HG02852 (cell line): ENCODE data around the gene ITPRID2.
"Not testable (repeated sequence)": the region's sequence is repeated elsewhere in the genome, so short reads cannot be mapped to it uniquely, and the experiment has no call there.

ENCODE experiments used
- ATAC-seq: cut with Tn5 transposase; IDR thresholded peaks from one replicate; pipeline ENCODE4 v1.9.1; 2021; ENCODE audit warnings: mild to moderate bottlenecking, moderate library complexity; ENCODE audit not compliant: unreplicated experiment

The ITPRID2 gene

GRCh38 chr2:181915102-181915501, 23.6 kb downstream of the ITPRID2 start:
- ATAC-seq, result no peak

- no peak for ATAC-seq
Measured at GRCh38 chr2:181916726-181917718, 25.5 kb downstream of the ITPRID2 start.

- ATAC-seq, result no peak
Measured at GRCh38 chr2:181918188-181918587, 26.7 kb downstream of the ITPRID2 start.

GRCh38 chr2:181923121-181923520, 31.6 kb downstream of the ITPRID2 start:
- ATAC-seq, result no peak

- no peak for ATAC-seq
Measured at GRCh38 chr2:181924336-181924735, 32.8 kb downstream of the ITPRID2 start.

- no peak for ATAC-seq
Measured at GRCh38 chr2:181934694-181935093, 43.2 kb downstream of the ITPRID2 start.

GRCh38 chr2:181937473-181937872, 45.9 kb downstream of the ITPRID2 start:
- no peak for ATAC-seq

- no peak for ATAC-seq
Measured at GRCh38 chr2:181943411-181944124, 52.0 kb downstream of the ITPRID2 start.

GRCh38 chr2:181944164-181944913, 52.8 kb downstream of the ITPRID2 start:
- ATAC-seq, result no peak

- no peak for ATAC-seq
Measured at GRCh38 chr2:181944914-181945291, 53.4 kb downstream of the ITPRID2 start.

- ATAC-seq, result no peak
Measured at GRCh38 chr2:181946444-181947127, 55.1 kb downstream of the ITPRID2 start.

- ATAC-seq, result no peak
Measured at GRCh38 chr2:181947273-181947672, 55.7 kb downstream of the ITPRID2 start.

- ATAC-seq, result no peak
Measured at GRCh38 chr2:181948227-181948626, 56.7 kb downstream of the ITPRID2 start.

GRCh38 chr2:181949047-181949446, 57.5 kb downstream of the ITPRID2 start:
- ATAC-seq, result no peak

- no peak for ATAC-seq
Measured at GRCh38 chr2:181952404-181953226, 61.1 kb downstream of the ITPRID2 start.

- peak; percentile 83 for ATAC-seq
Measured at GRCh38 chr2:181953881-181954537, 62.5 kb downstream of the ITPRID2 start.

- no peak for ATAC-seq
Measured at GRCh38 chr2:181954538-181954883, 63.0 kb downstream of the ITPRID2 start.

- ATAC-seq, result no peak
Measured at GRCh38 chr2:181955010-181955409, 63.5 kb downstream of the ITPRID2 start.

- not testable (repeated sequence) for ATAC-seq
Measured at GRCh38 chr2:181955866-181956265, 64.3 kb downstream of the ITPRID2 start.
